ENCODE measurements around the gene ZNF219. TPM values are rescaled to one million over a fixed set of nuclear protein-coding genes. Genes with fewer than 3 reads are reported as not detected.
"Not testable (repeated sequence)": the region's sequence is repeated elsewhere in the genome, so short reads cannot be mapped to it uniquely, and the experiment has no call there.

The ZNF219 gene
- total and polyA plus RNA-seq, 2 experiments from 2014 or later: 49.5 to 143 TPM

DNA sequence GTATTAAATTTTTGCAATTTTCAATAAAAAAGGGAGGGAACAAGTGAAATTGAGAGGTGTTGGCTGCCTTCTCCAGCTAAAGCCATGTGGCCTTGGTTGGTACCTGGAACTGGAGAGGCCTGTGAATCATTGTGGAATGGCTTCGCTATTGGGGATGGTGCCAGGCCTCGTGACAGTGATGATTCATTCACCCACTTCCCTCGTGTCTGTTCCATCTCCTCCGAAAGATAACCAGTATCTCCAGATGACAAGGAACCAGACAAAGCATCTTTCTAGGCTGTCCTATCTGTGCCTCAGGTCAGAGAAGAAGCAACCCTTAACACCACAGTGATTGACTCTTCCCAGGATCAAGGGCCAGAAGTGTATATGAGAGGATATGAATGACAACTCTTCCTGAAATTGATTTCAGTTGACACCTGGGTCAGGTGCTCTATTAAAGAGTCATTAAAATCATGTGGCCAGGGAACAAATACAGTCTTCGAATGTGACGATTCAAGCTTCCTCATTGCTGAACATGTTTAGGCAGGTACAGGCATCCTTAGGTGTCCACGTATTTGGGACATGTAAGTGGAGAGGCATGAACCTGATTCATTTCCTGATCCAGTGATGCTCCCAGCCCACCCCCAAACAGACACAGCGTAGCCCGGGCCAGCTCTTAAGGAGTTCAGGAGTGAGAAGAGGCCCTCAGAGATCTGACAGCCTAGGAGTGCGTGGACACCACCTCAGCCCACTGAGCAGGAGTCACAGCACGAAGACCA, 56.6 kb downstream of the ZNF219 start, which contains the start of gene RNASE7:
RNASE7 (plus strand) TSS at position 687 of the 758 bp plus-strand sequence. CDS start 631 bp downstream, outside the sequence.
- H3K27me3 ChIP-seq: no peaks in the 10 kb centered on the region
- no peaks in the 10 kb centered on the region for H3K36me3 ChIP-seq
- no peak within 1 kb of the TSS for H3K4me3 ChIP-seq
- no peak for DNase-seq (ENCODE audit: low read depth in 1 of 2, low spot score in 1 of 2)
- H3K4me1 ChIP-seq (ENCODE audit: low read depth): peaks cover 17% of the 10 kb centered on the region
- H3K27ac ChIP-seq: no peak within 1 kb of the TSS
- no peaks in the 10 kb centered on the region for H3K9me3 ChIP-seq (ENCODE audit: low read depth)
- TF ChIP-seq, protein P1, sequence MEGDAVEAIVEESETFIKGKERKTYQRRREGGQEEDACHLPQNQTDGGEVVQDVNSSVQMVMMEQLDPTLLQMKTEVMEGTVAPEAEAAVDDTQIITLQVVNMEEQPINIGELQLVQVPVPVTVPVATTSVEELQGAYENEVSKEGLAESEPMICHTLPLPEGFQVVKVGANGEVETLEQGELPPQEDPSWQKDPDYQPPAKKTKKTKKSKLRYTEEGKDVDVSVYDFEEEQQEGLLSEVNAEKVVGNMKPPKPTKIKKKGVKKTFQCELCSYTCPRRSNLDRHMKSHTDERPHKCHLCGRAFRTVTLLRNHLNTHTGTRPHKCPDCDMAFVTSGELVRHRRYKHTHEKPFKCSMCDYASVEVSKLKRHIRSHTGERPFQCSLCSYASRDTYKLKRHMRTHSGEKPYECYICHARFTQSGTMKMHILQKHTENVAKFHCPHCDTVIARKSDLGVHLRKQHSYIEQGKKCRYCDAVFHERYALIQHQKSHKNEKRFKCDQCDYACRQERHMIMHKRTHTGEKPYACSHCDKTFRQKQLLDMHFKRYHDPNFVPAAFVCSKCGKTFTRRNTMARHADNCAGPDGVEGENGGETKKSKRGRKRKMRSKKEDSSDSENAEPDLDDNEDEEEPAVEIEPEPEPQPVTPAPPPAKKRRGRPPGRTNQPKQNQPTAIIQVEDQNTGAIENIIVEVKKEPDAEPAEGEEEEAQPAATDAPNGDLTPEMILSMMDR (IDR thresholded peaks at IDR 0.05; ENCODE audit: low read depth, low read length): no peak

DNA sequence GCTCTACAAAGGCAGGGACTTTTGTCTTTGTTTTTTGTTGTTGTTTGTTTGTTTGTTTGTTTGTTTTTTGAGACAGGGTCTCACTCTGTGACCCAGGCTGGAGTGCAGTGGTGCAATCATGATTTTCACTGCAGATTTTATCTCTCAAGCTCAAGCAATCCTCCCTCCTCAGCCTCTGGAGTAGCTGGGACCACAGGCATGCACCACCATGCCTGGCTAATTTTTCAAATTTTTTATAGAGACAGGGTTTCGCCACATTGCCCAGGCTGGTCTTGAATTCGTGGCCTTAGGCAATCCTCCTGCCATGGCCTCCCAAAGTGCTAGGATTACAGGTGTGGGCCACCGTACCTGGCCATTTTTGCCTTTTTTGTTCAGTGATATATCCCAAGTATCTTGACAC, 57.5 kb downstream of the ZNF219 start:
- DNase-seq (ENCODE audit: low read depth in 1 of 2, low spot score in 1 of 2); H3K36me3 ChIP-seq; H3K9me3 ChIP-seq (ENCODE audit: low read depth); H3K27me3 ChIP-seq; H3K27ac ChIP-seq; H3K4me3 ChIP-seq: not testable (repeated sequence)
- H3K4me1 ChIP-seq (ENCODE audit: low read depth): peaks cover 17% of the 10 kb centered on the region

DNA sequence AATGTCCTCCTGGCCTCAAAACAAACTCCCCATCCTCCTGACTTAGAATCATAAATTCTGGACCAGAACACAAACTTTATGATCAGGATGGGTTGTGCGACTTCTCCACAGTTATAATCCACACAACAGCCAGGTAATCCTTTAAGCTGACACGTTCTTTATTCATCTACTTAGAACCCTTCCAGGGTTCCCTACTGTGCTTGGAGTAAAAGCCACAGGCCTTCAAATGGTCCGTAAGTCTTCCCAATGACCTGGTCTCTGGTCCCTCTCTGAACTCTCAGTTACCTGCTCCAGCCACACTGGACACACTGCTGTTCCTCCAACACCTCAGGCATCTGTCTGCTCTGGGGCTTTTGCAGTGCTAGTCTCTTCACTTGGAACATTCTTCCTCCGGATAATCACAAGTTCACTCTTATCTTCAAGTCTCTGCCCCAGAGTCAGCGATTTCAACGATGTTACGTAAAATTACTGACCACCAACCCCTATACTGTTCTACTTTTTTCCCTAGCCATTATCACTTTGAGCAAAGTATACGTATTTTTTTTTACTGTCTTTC, 58.0 kb downstream of the ZNF219 start:
- TF ChIP-seq, protein P1 (IDR thresholded peaks at IDR 0.05; ENCODE audit: low read depth, low read length): no peak
- Histone ChIP-seq H3K4me3 (no peak overlapping the region), H3K4me1 (ENCODE audit: low read depth) (peaks cover 17% of the 10 kb centered on the region), H3K36me3 (no peaks in the 10 kb centered on the region), H3K27me3 (no peaks in the 10 kb centered on the region), H3K27ac (no peak overlapping the region), H3K9me3 (ENCODE audit: low read depth) (no peaks in the 10 kb centered on the region)
- no peak for DNase-seq (ENCODE audit: low read depth in 1 of 2, low spot score in 1 of 2)

Other genes starting within 250 kb of the ZNF219 start
- gene RNASE3, start 207.3 kb downstream of the ZNF219 start, total RNA-seq: not detected in 2 replicates
- gene RNASE3, start 207.3 kb downstream of the ZNF219 start, polyA plus RNA-seq: not detected in 2 replicates
- gene RNASE2, start 143.2 kb downstream of the ZNF219 start, total RNA-seq: not detected in 2 replicates
- gene RNASE2, start 143.2 kb downstream of the ZNF219 start, polyA plus RNA-seq: not detected in 2 replicates
- gene METTL17, start 108.7 kb downstream of the ZNF219 start, total RNA-seq: 152 and 172 TPM in 2 replicates
- gene METTL17, start 108.7 kb downstream of the ZNF219 start, polyA plus RNA-seq: 122 and 127 TPM in 2 replicates
- gene SLC39A2, start 99.4 kb downstream of the ZNF219 start, total RNA-seq: 0.14 TPM in 1 of 2 replicates, not detected in the other
- gene SLC39A2, start 99.4 kb downstream of the ZNF219 start, polyA plus RNA-seq: not detected in 2 replicates
- gene NDRG2, start 73.6 kb downstream of the ZNF219 start, total RNA-seq: 218 and 234 TPM in 2 replicates
- 386 and 423 TPM in 2 replicates for gene NDRG2, start 73.6 kb downstream of the ZNF219 start, polyA plus RNA-seq
- 0.92 TPM in 1 of 2 replicates, not detected in the other for gene TPPP2, start 68.4 kb downstream of the ZNF219 start, total RNA-seq
- 0.39 and 1.9 TPM in 2 replicates for gene TPPP2, start 68.4 kb downstream of the ZNF219 start, polyA plus RNA-seq
- gene RNASE13, start 63.8 kb downstream of the ZNF219 start, total RNA-seq: not detected in 2 replicates
- 0.84 TPM in 1 of 2 replicates, not detected in the other for gene RNASE13, start 63.8 kb downstream of the ZNF219 start, polyA plus RNA-seq
- not detected in 2 replicates for gene RNASE7, start 56.3 kb downstream of the ZNF219 start, total RNA-seq
- gene RNASE7, start 56.3 kb downstream of the ZNF219 start, polyA plus RNA-seq: not detected in 2 replicates
- not detected in 2 replicates for gene RNASE8, start 40.8 kb downstream of the ZNF219 start, total RNA-seq
- gene RNASE8, start 40.8 kb downstream of the ZNF219 start, polyA plus RNA-seq: not detected in 2 replicates
- gene ARHGEF40, start 28.4 kb downstream of the ZNF219 start, total RNA-seq: 32.9 and 41.7 TPM in 2 replicates
- gene ARHGEF40, start 28.4 kb downstream of the ZNF219 start, polyA plus RNA-seq: 26.4 and 31.6 TPM in 2 replicates
- gene TMEM253, start 2.4 kb upstream of the ZNF219 start, total RNA-seq: 0.46 and 1.2 TPM in 2 replicates
- 1.3 and 2.4 TPM in 2 replicates for gene TMEM253, start 2.4 kb upstream of the ZNF219 start, polyA plus RNA-seq
- gene OR5AU1, start 57.4 kb upstream of the ZNF219 start, total RNA-seq: not detected in 2 replicates
- not detected in 2 replicates for gene OR5AU1, start 57.4 kb upstream of the ZNF219 start, polyA plus RNA-seq
- gene HNRNPC, start 170.8 kb upstream of the ZNF219 start, total RNA-seq: 564 and 928 TPM in 2 replicates
- gene HNRNPC, start 170.8 kb upstream of the ZNF219 start, polyA plus RNA-seq: 650 and 986 TPM in 2 replicates
- gene RPGRIP1, start 181.4 kb upstream of the ZNF219 start, total RNA-seq: 0.14 TPM in 1 of 2 replicates, not detected in the other
- 0.31 TPM in 1 of 2 replicates, not detected in the other for gene RPGRIP1, start 181.4 kb upstream of the ZNF219 start, polyA plus RNA-seq

Data from cardiac muscle cell (in vitro differentiated cells and primary cell).